ENCODE results near the gene BPTF.
"Not testable (repeated sequence)": the region's sequence is repeated elsewhere in the genome, so short reads cannot be mapped to it uniquely, and the experiment has no call there.

Gene BPTF

GRCh38 chr17:67836205-67836987, 11.1 kb downstream of the BPTF start:
- no peak for TF ChIP-seq CTCF (IDR thresholded peaks at IDR 0.05; ENCODE audit: low read length, missing control alignments)
- peak; percentile 46 for DNase-seq (ENCODE audit: low read depth)
- no peak overlapping the region for H3K4me3 ChIP-seq (replicated peaks; ENCODE audit: low read depth, low read length)

GRCh38 chr17:67837965-67838364, 12.7 kb downstream of the BPTF start:
- no peak for DNase-seq (ENCODE audit: low read depth)
- no peak overlapping the region for H3K4me3 ChIP-seq (replicated peaks; ENCODE audit: low read depth, low read length)
- TF ChIP-seq CTCF (IDR thresholded peaks at IDR 0.05; ENCODE audit: low read length, missing control alignments) = no peak

- no peak overlapping the region for H3K4me3 ChIP-seq (replicated peaks; ENCODE audit: low read depth, low read length)
- no peak for TF ChIP-seq CTCF (IDR thresholded peaks at IDR 0.05; ENCODE audit: low read length, missing control alignments)
- no peak for DNase-seq (ENCODE audit: low read depth)
Observed at GRCh38 chr17:67838538-67838937, 13.2 kb downstream of the BPTF start.

GRCh38 chr17:67841992-67842391, 16.7 kb downstream of the BPTF start:
- TF ChIP-seq CTCF (IDR thresholded peaks at IDR 0.05; ENCODE audit: low read length, missing control alignments) = no peak
- no peak for DNase-seq (ENCODE audit: low read depth)
- no peak overlapping the region for H3K4me3 ChIP-seq (replicated peaks; ENCODE audit: low read depth, low read length)

GRCh38 chr17:67842648-67843047, 17.3 kb downstream of the BPTF start:
- H3K4me3 ChIP-seq (replicated peaks; ENCODE audit: low read depth, low read length) = no peak overlapping the region
- no peak for TF ChIP-seq CTCF (IDR thresholded peaks at IDR 0.05; ENCODE audit: low read length, missing control alignments)
- DNase-seq (ENCODE audit: low read depth) = no peak

- DNase-seq (ENCODE audit: low read depth) = no peak
- no peak for TF ChIP-seq CTCF (IDR thresholded peaks at IDR 0.05; ENCODE audit: low read length, missing control alignments)
- no peak overlapping the region for H3K4me3 ChIP-seq (replicated peaks; ENCODE audit: low read depth, low read length)
Observed at GRCh38 chr17:67845374-67845773, 20.1 kb downstream of the BPTF start.

- not testable (repeated sequence) for DNase-seq (ENCODE audit: low read depth); H3K4me3 ChIP-seq (replicated peaks; ENCODE audit: low read depth, low read length)
Observed at GRCh38 chr17:67848189-67848588, 22.9 kb downstream of the BPTF start.

- H3K4me3 ChIP-seq (replicated peaks; ENCODE audit: low read depth, low read length); DNase-seq (ENCODE audit: low read depth): not testable (repeated sequence)
Observed at GRCh38 chr17:67848846-67849245, 23.5 kb downstream of the BPTF start.
